Type B pancreatic cell (in vitro differentiated cells): ENCODE measurements around the gene AURKAIP1. TPM values are rescaled to one million over a fixed set of nuclear protein-coding genes. Genes with fewer than 3 reads are reported as not detected.
A peak's percentile ranks its signal among the peaks of the same experiment; 100 is the strongest.

Experiments
- DNase-seq: peaks from one replicate; pipeline ENCODE4 v3.0.0; 2021; ENCODE audit warnings: mixed read lengths; ENCODE audit not compliant: unreplicated experiment; ENCODE audit errors: extremely low spot score
- H3K27ac Mint-ChIP-seq: 2 replicates; pipeline ENCODE4 v1.8.0; 2021; ENCODE audit warnings: mild to moderate bottlenecking, mixed read lengths
- H3K27me3 Mint-ChIP-seq: 2 replicates; pipeline ENCODE4 v1.8.0; 2021; ENCODE audit warnings: mixed read lengths
- H3K36me3 Mint-ChIP-seq: 2 replicates; pipeline ENCODE4 v1.8.0; 2021; ENCODE audit warnings: mixed read lengths
- H3K4me1 Mint-ChIP-seq: one replicate; pipeline ENCODE4 v1.8.0; 2021; ENCODE audit warnings: mixed read lengths; ENCODE audit not compliant: unreplicated experiment
- H3K4me3 Mint-ChIP-seq: 2 replicates; pipeline ENCODE4 v1.8.0; 2021; ENCODE audit warnings: mild to moderate bottlenecking, mixed read lengths
- H3K9me3 Mint-ChIP-seq: 2 replicates; pipeline ENCODE4 v1.8.0; 2021; ENCODE audit warnings: mixed read lengths
- total RNA-seq: library from RNA; stranded (reverse); gene quantifications from 2 replicates; pipeline ENCODE4 v1.2.1, GENCODE V29; 2021; ENCODE audit warnings: low replicate concordance
- TF ChIP-seq, protein P1 (sequence below): fragments of 200-600 bp; sonication (generic); conservative IDR thresholded peaks from 2 replicates; pipeline ENCODE4 v1.5.0; 2021; ENCODE audit warnings: antibody characterized with exemption, mild to moderate bottlenecking

The AURKAIP1 gene
- total RNA-seq, 1 donor from 2014 or later: 122 TPM

DNA sequence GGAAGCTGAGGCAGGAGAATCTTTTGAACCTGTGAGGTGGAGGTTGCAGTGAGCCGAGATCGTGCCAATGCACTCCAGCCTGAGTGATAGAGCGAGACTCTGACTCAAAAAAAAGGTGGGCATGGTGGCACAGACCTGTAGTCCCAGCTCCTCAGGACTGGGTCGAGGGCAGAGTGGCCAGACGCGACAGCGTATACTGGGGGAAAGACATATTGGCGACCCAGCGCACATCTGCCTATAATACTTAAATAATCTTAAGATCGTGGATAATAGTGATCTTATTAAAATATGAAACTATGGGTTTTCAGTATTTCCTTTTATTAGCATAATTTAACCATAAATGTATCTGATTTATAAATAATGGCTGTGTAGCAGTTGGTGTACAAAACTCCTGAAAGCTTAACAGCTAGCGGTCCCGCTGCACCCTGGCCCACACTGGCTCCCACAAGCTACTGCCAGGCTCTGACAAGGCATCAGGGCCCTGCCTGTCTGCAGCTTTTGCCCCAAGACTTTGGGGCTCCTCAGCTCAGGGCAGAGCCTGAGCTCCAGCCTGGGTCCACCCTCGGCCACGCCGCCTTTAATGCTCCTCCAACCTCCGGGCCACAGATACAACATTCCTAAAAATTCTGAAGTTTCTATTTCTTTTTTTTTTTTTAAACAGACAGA is 2.7 kb upstream of the AURKAIP1 start:
- Mint-ChIP-seq H3K4me1 (peaks cover 4% of the 10 kb centered on the region), H3K36me3 (peaks cover 4% of the 10 kb centered on the region), H3K27me3 (peaks cover 3% of the 10 kb centered on the region), H3K27ac (no peak overlapping the region), H3K9me3 (no peaks in the 10 kb centered on the region), H3K4me3 (no peak overlapping the region)
- TF ChIP-seq, protein P1, sequence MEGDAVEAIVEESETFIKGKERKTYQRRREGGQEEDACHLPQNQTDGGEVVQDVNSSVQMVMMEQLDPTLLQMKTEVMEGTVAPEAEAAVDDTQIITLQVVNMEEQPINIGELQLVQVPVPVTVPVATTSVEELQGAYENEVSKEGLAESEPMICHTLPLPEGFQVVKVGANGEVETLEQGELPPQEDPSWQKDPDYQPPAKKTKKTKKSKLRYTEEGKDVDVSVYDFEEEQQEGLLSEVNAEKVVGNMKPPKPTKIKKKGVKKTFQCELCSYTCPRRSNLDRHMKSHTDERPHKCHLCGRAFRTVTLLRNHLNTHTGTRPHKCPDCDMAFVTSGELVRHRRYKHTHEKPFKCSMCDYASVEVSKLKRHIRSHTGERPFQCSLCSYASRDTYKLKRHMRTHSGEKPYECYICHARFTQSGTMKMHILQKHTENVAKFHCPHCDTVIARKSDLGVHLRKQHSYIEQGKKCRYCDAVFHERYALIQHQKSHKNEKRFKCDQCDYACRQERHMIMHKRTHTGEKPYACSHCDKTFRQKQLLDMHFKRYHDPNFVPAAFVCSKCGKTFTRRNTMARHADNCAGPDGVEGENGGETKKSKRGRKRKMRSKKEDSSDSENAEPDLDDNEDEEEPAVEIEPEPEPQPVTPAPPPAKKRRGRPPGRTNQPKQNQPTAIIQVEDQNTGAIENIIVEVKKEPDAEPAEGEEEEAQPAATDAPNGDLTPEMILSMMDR: no peak
- DNase-seq: no peak

DNA sequence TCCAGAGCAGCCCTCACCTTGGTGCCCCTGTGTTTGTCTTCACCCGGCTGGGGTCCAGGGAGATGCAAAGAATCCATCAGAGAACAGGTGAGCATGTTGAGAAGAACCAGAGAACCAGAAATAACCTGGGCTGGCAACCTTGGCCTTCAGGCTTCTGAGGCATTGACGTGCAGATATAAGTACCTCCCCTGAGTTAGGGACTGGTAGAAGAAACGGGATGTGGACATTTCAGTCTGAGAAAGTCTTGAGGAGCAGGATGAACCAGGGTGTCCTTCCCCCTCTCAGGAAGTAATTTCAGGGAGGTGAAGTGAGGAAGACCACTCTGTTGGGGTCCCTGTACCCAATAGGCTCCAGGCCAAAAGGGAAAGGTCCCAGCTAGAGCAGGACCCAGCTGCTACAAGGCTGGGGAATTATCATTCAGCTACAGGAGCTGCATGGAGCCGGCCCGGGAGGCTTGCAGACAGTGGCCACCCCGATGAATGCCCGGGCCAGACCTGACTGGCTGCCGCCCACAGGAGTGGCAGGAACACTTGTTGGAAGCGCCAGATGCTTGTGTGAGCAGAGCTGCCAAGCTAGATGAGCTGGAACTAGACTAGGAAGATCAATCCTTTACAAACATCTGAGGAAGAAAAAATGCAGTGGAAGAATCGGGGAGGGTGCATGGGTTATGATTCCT is 1.7 kb upstream of the AURKAIP1 start:
- Mint-ChIP-seq H3K36me3 (peaks cover 4% of the 10 kb centered on the region), H3K4me1 (peaks cover 4% of the 10 kb centered on the region), H3K27me3 (peaks cover 3% of the 10 kb centered on the region), H3K4me3 (no peak overlapping the region), H3K9me3 (no peaks in the 10 kb centered on the region), H3K27ac (peak overlapping the region; percentile 97)
- TF ChIP-seq, protein P1: no peak
- DNase-seq: no peak

DNA sequence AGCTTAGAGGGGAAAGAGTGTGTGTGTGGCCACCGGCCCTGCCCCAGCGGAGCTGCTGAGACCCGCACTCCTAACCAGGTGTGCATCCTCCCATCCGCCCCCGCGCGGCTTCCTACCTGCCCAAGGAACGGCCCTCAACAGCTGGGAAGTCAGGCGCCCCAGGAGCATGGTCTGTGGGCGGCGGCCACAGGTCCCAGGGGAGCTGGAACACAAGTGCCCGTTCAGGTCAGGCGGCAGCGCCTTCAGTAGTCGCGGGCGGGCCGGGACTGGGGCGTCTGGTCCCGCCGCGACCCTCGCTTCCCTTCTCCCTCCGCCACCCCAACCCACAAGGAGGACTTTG is 448 bp downstream of the AURKAIP1 start:
- Mint-ChIP-seq H3K4me3 (peak overlapping the region; percentile 97), H3K27ac (no peak overlapping the region), H3K9me3 (no peaks in the 10 kb centered on the region), H3K27me3 (peaks cover 3% of the 10 kb centered on the region), H3K4me1 (peaks cover 4% of the 10 kb centered on the region), H3K36me3 (peaks cover 4% of the 10 kb centered on the region)
- TF ChIP-seq, protein P1: no peak
- peak; percentile 72 for DNase-seq

DNA sequence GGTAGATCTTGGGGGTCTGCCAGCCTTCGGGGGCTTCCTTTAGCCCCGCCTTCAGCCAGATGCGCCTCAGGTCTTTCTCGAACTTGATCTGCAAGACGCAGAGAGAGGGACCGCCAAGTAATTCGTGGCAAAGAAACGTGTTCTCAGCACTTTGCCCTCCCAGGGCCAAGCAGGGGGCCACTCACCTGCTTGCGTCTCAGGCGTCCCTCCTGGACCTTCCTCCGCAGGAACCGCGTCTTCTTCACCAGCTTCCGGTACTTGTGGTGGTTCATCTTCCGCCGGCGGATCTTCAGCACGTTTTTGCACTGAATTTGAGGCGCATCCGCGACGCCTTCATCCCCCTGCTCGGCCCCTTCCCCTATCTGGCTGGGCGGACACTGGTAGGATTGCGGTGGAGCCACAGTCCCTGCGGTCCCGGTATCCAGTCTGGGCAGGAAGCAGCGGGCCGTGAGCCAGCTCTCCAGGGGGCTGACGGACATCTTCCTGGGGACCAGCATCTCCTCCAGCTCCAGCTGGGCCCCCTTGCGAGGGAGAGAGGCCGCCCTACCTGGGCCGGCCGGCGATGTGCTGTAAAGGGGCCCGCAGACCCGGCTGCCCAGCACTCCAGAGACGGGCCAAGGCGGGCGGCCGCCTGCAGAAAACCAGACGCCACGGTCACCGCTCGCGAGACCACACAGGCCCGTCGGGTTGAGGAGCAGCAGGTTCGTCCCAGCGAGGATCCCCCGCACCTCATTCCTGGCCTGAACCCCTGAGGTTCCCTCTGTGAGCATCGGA is 1.0 kb downstream of the AURKAIP1 start:
- TF ChIP-seq, protein P1: no peak
- Mint-ChIP-seq H3K27ac (no peak overlapping the region), H3K4me1 (peaks cover 4% of the 10 kb centered on the region), H3K27me3 (peaks cover 3% of the 10 kb centered on the region), H3K9me3 (no peaks in the 10 kb centered on the region), H3K36me3 (peaks cover 4% of the 10 kb centered on the region), H3K4me3 (peak overlapping the region; percentile 97)
- DNase-seq: no peak

DNA sequence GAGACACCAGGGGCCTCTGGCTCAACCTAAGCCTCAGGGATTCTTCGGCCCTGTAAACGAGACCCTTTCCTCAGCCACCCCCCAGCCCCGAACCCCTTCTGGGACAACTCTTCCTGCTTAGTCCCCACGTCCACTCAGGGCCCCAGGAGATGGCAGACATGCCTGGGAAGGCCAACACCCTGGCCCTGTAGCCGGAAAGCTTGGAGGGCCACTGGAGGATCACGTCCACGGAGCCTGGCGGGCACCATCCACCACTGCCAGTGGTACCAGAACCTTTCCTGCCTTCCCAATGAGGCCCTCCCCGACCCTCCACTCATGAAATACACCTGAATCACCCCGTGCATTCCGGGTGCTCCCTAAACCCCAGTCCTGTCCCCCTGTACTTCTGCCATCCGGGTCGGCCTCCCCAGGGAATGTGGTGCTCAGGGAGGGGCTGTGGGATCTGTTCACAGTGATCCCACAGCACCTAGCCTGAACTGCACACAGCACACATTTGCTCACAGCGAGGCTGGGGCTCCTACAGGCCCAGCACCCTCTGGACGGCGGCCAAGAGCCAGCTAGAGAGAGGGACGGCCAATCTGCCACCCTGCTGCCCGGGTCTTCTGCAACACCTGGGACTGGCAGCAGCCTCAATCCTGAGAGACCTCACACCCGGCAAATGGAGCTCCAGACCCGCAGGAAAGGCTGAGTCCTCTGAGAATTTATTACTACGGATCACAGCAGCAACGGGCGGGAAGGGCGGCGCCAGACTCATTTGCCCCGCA is 1.8 kb downstream of the AURKAIP1 start:
- H3K4me3 Mint-ChIP-seq: peak overlapping the region; percentile 97
- DNase-seq: no peak
- TF ChIP-seq, protein P1: no peak
- peaks cover 4% of the 10 kb centered on the region for H3K36me3 Mint-ChIP-seq
- no peak overlapping the region for H3K27ac Mint-ChIP-seq
- peaks cover 3% of the 10 kb centered on the region for H3K27me3 Mint-ChIP-seq
- peaks cover 4% of the 10 kb centered on the region for H3K4me1 Mint-ChIP-seq
- no peaks in the 10 kb centered on the region for H3K9me3 Mint-ChIP-seq
